Right forelimb (tissue), 1 donor: ENCODE data around the gene KLHL13.
"Not testable (repeated sequence)": the region's sequence is repeated elsewhere in the genome, so short reads cannot be mapped to it uniquely, and the experiment has no call there.

Source experiments
- DNase-seq: peaks from one replicate; pipeline ENCODE4 v3.0.0-alpha.2; 2018

Gene KLHL13

GRCh38 chrX:118066867-118067515 is 49.6 kb downstream of the KLHL13 start:
- DNase-seq: no peak

- no peak for DNase-seq
These were observed 53.6 kb downstream of the KLHL13 start for GRCh38 chrX:118062817-118063615.

GRCh38 chrX:118062048-118062789 is 54.4 kb downstream of the KLHL13 start:
- DNase-seq: no peak

GRCh38 chrX:118058924-118059323 is 57.7 kb downstream of the KLHL13 start:
- no peak for DNase-seq

GRCh38 chrX:118056870-118057269 is 59.7 kb downstream of the KLHL13 start:
- DNase-seq: no peak

- DNase-seq: no peak
These were observed 66.9 kb downstream of the KLHL13 start for GRCh38 chrX:118049713-118050112.

GRCh38 chrX:118047446-118048186 is 69.0 kb downstream of the KLHL13 start:
- no peak for DNase-seq

GRCh38 chrX:118039591-118039990 is 77.0 kb downstream of the KLHL13 start:
- DNase-seq: no peak

- no peak for DNase-seq
These were observed 77.8 kb downstream of the KLHL13 start for GRCh38 chrX:118038614-118039365.

- DNase-seq: no peak
These were observed 90.0 kb downstream of the KLHL13 start for GRCh38 chrX:118026631-118027030.

GRCh38 chrX:118025226-118025625 is 91.4 kb downstream of the KLHL13 start:
- DNase-seq: no peak

GRCh38 chrX:118024482-118024881 is 92.1 kb downstream of the KLHL13 start:
- DNase-seq: no peak

- DNase-seq: no peak
These were observed 93.9 kb downstream of the KLHL13 start for GRCh38 chrX:118022753-118023152.

- no peak for DNase-seq
These were observed 100.2 kb downstream of the KLHL13 start for GRCh38 chrX:118016422-118016821.

- not testable (repeated sequence) for DNase-seq
These were observed 114.2 kb downstream of the KLHL13 start for GRCh38 chrX:118002417-118002816.

GRCh38 chrX:118000518-118000917 is 116.1 kb downstream of the KLHL13 start:
- no peak for DNase-seq

- DNase-seq: no peak
These were observed 118.4 kb downstream of the KLHL13 start for GRCh38 chrX:117998171-117998570.

- no peak for DNase-seq
These were observed 119.6 kb downstream of the KLHL13 start for GRCh38 chrX:117996918-117997480.

GRCh38 chrX:117996408-117996807 is 120.2 kb downstream of the KLHL13 start:
- no peak for DNase-seq

GRCh38 chrX:117995378-117995777 is 121.2 kb downstream of the KLHL13 start:
- DNase-seq: no peak

GRCh38 chrX:117992192-117992723 is 124.4 kb downstream of the KLHL13 start:
- no peak for DNase-seq

GRCh38 chrX:117990438-117990837 is 126.2 kb downstream of the KLHL13 start:
- no peak for DNase-seq
